GM19099 (cell line): ENCODE measurements around the gene CDH16.

Source experiments
- POLR2A ChIP-seq: IDR thresholded peaks from 3 replicates; pipeline ENCODE4 v1.6.1; 2011; ENCODE audit warnings: low read depth; ENCODE audit not compliant: insufficient read length; ENCODE audit errors: extremely low read depth

Gene CDH16

DNA sequence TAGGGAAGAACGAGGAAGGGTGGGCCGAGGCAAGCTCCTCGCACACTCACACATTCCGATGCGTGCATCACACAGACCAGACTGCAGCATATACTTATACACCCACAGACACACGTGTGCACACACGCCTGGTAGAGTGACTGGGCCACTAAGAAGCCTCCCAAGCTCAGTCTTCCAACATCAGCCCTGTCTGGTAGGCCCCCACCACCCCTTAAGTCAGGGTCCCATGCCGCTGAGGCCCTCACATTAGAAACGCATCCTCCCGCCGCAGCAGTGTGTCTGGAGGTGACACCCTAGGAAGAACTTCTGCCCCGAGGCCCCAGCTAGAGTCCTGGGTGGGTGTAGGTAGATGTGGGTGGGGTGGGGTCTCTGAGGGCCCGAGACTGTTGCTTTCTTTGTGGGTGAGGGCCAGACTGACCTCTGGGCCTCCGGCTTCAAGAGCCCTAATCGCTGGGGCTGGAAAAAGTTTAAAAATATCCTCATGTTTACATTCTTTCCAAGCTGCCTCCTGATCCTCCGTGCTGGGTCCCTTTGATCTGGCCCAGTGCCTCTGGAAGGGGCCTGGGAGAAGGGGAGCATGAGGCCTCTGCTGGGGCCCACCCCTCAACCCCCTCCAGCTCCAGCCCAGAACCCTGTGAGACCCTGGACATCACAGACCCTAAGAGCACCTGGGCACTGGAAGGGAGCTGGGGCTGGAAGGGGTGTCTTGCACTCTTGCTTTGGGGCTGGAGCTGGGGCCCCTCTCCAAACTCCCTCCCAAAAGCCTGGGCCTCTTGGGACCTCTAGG is 13.6 kb downstream of the CDH16 start:
- no peak for TF ChIP-seq POLR2A

DNA sequence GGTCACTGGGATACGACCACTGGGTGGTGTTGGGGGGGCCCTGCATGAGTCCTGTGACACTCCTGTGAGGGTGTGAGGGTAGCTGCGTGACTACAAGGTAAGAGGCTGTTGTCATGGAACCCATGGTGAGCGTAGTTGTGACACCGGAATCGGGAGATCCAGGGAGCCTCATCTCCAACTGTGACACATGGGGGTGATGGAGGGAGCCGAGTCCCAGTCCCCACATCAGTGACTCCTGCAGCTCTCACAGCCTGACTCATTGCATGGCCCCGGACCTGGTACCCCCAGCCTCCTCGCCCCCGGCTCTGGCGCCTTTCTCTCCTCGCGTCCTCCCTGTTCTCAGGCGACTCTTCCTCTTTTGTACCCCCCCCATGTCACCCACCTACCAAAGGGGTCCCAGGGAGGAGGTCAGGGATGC is 14.2 kb downstream of the CDH16 start:
- no peak for TF ChIP-seq POLR2A

DNA sequence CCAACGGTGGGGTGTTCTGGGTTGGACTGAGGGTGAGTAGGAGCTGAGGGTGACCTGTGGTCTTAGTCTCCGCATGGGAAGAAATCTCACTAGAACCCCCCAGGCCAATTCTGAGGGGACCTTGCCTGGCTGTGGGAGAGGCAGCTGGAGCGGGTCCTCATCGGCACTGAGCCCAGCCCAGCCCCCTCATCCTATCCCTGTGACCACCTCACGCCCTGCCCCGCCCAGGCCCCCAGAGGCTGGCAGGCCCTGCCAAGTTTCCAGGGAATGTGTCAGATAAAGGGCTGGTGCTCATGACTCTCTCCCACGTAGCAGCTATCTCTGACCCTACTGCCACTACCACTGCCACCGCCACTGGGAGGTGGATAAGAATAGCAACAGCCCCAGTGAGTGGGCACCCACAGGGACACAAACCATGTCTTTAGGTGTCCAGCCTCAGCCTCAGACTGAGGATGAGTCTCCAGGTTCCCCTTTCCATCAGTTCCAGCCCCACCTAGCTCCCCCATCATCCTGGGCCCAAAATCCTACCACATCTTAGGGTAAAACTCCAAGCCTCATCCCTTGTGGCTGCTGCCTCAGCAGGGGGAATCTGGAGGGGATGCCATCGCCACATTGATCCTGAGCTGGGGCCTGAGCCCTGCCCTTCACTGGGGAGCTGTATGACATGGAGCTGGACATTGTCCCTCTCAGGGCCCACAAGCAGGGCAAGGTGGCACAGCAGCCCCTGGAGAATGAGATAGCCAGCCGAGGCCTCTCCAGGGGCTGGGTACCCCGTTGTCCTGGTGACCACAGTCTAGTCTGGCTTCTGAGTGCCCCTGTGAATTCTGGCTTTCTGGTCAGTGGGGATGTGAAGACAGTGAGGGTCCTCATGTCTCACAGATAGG is 14.9 kb downstream of the CDH16 start:
- no peak for TF ChIP-seq POLR2A

DNA sequence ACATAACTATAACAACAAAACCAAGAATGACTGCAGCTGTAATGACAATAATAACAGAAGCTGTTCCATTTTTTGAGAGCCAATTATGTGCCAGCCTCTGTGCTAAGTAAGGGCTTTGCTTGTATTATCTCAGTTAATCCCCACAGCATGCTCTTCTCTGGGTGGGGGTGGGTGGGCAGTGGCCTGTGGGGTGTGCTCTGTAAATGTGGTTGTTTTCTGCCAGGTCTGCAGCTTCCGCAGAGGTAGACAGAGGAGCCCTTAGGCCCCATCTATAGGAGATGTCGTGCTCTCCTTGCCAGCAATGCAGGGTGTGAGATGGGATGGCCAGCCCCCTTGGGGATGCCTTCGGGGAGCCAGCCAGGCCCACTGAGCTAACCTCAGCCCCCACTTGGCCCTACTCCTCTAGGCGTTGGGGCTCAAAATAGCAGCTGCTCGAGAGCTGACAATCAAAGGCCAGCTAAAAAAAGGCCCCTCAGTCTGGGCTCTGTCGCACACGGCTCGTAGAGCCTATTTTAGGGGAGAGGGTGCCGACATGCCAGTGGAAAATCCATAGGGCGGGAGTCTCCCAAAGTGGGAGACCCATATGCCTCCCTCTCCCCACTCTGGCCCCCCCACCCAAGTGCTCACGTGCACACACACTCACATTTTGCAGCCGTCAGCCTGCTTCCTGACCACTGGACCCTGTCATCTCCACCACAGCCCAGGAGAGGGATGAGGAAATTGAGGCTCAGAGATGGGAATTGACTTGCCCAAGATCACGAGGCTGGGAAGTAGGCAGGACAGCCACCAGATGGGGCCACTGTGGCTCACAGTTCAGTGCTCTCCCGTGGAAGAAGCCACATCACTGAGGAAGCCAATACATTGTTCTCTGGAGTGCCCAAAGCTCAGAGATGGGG is 15.8 kb downstream of the CDH16 start:
- no peak for TF ChIP-seq POLR2A

DNA sequence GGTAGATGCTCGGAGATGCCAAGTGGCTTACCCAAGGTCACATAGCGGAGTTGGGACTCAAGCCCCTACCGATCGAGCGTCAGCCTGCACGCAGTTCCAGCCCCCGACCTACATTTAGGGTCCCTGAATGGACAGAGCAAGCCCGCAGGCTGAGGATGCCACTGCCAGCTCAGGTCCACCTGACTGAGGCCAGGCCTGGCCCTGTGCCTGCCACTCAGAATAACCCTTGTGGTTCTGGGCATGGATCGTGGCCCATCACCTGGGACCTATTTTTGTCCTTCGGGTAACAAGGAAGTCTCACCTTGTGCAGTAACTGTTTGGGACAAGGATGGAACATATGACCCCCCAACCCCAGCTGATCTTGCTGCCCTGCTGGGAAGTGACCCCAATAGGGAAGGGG is 17.1 kb downstream of the CDH16 start:
- no peak for TF ChIP-seq POLR2A

DNA sequence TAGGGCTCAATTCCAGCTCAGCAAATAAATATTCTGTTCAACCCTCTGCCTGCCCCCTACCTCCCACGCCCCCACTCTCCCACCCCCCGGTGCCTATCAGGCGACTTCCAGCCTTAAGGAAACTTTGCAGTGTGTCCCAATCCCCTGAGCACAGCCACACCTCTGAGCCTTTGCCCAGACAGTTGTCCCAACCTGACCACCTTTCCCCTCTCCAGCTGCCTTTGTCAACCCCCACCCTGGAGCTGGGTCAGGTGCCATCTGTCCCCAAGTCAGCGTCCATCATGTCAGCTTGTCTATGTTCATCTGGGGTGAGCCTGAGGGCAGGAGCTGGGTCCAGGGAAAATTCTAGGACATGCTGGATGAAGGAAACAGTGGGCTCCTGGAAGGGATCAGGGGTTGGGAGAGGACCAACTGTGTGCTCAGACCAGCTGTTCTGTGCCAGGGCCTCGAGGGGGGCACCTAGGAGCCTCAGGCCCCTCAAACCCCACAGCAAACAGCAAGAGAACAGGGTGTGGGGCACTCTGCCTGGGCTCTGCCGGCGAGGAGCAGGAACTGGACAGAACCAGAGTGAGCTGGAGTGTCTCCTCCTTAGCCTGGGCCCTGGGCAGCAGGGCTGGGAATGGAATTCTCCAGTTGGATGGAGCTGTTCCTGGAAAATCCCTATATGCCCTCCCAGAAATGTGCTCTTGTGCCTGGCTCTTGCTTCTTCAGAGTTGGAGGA is 17.8 kb downstream of the CDH16 start:
- TF ChIP-seq POLR2A: no peak

DNA sequence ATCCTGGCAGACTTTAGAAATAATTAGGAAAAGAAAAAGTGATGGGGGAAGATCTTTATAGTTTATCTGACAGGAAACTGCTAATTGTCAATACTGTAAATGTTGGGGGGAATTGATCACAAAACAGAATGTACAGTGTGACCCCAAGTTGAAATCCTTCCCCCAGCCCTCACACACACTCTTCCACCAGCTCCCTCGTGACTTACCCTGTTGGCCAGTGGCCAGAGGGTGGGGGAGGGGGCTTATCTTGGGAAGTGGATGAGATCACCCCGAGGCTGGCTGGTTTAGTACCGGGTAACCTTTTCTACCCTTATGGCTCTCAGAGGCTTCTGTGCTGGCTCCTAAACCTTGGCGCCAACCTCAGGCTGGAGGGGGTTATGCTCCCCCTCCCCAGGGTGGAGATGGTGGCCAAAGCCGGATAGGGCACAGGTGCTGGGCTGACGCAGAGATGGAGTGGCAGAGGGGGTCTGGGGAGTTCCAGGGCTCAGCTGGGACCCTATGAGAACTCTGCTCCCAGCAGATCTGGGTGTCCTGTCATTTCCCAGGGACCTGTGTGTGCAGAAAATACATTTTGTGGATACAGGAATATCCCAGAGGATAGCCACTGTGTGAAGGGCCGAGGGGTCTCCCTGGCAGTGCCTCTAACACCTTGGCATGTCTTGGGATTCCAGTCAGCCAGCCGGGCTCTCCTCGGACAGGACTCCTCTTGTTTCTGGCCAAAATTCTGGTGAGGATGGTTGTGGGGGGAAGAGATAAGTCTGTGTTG is 18.6 kb downstream of the CDH16 start:
- TF ChIP-seq POLR2A: no peak

DNA sequence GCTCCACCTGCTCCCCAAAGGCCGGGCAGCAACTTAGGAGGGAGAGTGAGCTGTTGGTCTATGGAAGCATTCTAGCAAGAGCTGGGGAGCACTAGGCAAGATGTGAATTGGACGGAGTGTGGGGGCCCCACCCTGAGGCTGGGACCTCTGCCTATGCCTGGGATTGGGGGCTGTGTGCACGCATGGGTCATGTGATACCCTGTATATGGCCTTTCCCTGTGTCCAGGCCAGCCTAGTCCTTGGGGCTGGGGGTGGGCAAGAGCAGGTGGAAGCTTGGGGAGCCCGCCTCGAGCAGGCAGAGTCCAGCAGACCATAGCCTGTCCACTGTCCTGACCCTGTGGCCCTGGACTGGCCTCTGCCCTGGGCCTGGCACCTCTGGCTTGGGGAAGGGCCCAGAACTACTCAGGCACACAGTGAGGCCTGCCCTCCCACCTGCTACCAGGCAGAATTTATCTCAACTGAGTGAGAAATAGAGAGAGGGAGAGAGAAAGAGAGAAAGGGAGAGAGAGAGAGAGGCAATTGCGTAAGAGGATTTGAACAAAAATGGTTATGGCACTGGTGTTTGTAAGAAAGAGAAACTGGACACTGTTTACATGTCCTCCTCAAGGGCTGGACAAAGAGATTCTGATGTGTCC is 19.3 kb downstream of the CDH16 start:
- no peak for TF ChIP-seq POLR2A

DNA sequence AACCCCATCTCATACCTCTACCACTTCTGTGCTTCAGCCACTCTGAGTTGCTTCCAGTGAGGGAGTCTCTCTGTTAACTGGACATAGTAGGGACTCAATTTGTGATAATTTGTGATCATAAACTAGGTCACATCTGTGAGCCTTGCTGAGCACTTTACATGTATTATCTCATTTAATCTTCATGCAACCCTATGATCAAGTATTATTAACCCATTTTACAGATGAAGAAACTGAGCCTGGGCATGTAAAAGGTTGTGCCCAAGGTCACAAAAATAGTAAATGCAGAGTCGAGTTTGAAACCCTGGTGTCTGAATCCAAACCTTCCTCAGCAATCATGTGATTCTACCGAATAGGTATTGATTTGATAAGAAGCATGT is 19.8 kb downstream of the CDH16 start:
- TF ChIP-seq POLR2A: no peak

DNA sequence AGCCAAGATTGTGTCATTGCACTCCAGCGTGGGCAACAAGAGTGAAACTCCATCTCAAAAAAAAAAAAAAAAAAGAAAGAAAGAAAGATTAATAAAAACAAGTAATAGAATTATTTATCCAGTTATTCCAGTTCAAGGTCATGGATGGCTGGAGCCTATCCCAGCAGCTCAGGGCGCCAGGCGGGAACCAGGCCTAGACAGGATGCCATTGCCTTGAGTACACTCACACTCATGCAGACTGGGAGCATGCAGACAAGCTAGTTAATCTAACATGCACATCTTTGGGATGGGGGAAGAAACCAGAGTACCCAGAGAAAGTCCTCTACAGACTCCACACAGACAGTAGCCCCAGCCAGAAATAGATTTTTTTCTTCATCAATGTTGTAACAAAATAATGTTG is 20.5 kb downstream of the CDH16 start:
- TF ChIP-seq POLR2A: no peak

DNA sequence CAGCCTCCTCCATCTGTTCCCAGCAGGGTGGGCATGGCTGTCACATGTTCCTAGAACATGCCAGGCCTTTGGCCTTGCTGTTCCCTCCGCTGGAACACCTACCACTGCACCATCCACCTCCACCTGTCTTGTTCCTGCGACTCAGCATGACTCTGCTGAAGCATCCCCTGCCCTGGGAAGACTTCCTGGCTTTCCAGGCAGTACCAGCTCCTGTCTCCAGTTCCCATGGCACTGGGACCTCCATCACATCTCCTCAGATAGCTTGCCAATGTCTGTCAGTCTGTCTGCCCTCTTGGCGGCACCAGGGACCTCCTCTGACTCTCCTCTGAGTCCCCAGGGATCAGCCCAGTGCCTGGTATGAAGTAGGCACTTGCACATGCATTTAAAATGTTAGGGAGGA is 22.7 kb downstream of the CDH16 start:
- TF ChIP-seq POLR2A: no peak

DNA sequence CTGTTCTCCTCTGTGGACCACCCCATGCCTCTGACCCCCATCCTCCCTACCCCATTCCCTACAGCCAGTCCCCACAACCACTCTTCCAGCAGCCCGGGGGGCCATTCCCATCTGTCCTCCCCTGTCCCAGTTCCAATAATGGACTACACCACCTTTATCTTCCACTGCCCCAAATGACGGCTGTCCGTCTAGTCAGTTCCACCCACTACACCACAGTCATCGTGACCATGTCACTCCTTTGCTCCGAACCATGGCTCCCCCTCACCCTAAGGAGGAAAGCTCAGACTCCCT is 23.1 kb downstream of the CDH16 start:
- TF ChIP-seq POLR2A: no peak

DNA sequence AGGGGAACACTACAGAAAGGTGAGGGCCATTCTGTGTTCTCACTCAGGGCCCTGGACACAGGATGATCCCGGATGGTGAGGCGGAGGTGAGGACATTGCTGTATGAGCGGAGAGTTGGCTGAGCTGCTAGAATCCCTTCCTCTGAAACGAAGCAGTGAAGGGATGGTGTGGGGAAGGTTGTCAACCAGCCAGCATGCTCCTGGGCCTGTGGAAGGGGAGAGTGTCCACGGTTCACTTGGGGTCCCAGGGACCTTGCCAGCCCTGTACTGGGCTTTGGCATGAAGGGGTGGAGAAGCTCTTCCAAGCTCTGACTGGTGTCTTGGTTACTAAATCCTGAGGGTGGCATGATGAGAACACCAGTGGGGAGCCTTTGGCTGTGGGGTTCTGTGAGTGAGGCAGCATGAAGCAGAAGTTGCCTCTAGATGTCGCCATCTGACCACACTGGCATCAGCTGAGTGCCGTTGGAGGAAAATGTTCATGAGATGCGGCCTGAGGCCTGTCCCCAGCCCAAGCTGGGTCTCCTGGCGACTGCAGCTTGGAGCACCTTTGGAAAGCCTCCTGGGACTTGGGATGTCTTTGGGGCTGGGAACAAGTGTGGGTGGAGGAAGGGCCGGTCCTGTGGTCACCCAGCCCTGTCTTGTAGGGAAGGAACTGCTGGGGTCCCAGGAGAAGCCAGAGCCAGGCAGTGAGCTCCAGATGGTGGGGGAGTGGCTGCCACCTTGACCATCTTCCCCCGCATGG is 23.6 kb downstream of the CDH16 start:
- TF ChIP-seq POLR2A: no peak
